ENCODE results near the gene SCAMP1.
A peak's percentile ranks its signal among the peaks of the same experiment; 100 is the strongest.
"Not testable (repeated sequence)": the region's sequence is repeated elsewhere in the genome, so short reads cannot be mapped to it uniquely, and the experiment has no call there.

SCAMP1 gene

DNA sequence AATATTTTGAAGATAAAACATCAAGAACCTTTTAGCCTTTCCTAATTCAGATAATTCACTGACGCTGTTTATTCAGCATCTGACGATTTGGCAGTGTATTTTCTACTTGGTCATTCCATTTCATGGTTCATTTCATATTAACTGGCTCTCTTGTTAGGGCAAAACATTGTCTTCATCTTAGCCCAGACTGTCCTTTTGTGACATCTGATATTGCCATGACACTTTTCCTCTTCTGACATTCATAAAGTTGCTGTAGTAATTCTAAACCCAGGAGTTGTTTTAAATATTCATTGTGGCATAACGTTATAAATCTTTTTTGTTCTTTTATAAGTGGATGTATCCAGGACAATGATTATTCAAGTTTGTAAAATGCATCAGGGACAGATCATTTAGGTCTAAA, 1.8 kb downstream of the SCAMP1 start:
- no peak for DNase-seq

DNA sequence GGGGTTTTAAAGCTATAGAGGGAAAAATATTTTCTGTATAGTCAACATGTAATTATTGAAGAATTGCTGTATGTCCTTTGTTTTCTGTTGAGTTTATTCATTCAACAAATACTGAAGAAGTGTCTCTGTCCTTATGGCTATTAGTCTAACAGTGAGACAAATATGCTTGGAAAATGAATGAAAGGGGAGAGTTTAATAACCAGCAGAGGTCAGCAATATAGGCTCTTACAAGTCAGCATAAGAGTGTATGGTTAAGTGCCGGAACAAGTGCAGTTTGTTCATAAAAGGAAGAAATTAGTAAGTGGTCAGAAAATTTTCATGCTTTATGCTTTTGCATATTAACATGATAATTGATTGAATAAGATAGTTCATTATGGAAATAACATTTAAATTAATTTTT, 3.6 kb downstream of the SCAMP1 start:
- DNase-seq: no peak

DNA sequence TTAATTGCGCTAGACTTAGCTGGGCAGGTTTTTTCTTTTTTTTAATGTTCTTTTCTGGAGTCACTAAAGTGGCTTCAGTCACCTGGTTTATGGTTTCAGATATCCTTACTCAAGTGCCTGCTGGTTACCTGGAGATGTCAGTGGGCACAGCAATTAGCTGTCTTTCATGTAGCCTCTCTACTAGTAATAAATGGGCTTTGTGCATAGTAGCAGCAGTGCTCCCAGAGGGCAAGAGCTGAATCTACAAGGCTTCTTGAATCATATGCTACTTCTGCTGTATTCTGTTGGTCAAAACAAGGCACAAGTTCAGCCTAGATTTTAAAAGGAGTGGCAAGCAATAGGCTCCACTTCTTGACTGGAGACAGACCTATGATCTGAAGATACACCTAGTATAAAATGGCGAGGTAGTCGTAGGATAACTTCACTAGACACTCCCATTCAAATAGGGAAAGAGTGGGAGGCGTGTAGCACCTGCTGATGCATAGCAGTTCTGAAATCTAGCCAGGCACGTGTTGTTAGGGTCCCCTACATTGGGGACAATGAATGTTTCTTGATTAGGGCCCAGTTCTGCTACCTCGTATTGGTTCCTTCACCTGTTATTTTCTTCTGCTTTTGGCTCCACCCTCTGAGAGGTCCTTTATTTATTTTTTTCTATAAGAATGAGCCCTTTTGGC, 7.0 kb downstream of the SCAMP1 start:
- no peak for DNase-seq

DNA sequence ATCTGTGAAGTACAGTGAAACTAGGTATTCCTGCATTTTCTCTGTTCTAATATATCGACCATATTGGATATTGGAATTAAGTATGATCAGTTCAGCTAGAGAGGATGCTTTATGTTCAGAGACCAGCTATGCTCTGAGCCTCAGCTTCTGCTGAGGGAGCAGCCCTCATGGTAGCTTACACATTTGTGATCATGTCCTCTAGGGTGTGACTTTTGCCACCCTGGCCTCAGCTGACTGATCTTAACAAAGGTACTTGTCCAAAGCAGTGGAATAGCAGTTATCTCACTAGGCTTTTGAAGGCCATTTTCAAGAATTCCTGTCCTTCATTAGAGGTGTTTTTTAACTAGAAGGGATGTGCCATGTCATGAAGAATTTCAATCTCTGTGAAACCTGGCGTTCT, 9.3 kb downstream of the SCAMP1 start:
- no peak for DNase-seq

DNA sequence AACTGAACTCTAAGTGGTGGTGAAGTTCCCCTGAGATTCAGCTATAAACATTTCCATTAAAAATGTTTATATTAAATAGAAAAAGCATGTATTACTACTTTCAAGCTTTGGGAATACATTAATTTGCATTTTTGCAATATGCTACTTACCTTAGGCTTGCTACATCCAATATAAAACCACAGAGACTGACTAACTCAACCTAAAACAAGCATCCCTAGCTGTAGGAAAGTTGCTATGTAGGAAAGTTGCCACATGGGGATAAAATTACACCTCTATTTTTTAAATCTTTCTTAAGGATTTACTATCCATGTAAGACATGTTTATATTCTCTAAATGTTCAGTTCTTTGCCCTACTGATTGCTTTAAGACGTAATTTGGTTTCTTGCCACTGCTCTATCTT, 12.8 kb downstream of the SCAMP1 start:
- DNase-seq: no peak

DNA sequence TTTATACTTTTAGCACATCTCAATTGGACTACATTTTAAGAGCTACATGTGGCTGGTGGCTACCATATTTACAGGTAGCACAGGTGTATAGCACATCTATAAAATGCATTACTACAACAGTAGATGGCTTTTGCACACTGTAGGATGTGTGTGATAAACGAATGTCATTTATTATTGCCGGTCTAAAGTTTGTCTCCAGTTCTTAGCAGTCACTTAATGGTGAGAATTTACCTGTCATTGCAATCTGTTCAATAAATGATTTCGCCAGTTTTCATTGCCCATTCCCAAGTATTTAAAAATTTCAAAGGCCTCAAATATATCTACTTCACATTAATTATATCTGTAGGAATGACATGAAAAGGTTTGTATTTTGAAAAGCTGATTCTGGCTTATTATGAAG, 15.9 kb downstream of the SCAMP1 start:
- no peak for DNase-seq

DNA sequence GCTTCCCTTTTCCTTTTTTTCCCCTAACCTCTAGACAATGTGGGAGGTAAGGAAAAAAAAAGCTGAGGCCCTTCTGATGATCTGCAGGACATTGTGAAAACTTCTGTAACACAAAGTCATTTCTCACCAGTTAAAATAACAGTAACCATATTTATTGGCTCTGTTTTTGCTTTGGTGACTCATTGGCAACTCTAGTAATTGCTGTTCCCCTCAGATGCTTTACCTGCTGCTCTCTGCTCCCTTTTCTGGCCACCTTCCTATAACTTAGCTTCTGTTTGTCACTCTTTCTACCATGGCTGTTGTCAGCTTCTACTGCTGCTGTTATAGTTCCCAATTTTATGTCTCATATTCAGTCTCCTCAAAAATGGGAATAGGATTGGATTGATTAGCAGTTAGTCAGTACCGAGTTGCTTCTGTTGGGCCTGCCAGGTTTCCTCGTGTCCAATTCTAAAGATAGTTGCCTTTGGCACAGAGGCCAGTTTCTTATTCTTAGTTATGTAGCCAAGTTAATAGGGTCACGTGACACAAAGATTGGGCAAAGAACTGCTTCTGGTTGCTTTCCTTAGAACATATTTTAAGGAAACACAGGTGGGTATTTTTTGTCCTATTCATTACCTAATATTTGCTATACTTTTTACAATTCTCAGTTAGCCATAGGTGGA, 16.8 kb downstream of the SCAMP1 start:
- peak; percentile 16 for DNase-seq

DNA sequence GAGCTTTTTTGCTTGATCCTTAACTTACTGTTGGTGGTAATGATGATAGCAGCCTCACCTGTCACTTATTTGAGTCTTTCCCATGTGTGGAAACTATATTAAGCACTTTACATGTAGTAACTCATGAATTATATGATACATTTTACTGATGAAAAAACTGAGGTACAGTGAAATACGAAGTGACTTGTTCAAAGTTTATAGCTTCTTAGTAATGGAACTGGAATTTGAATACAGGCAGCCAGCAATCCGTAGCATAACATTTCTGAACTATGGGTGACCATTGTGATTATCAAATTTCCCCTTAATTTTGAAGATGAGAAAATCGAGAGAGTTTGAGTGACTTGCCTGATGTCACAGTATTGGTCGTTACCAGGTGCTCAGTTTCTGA, 17.3 kb downstream of the SCAMP1 start:
- no peak for DNase-seq

DNA sequence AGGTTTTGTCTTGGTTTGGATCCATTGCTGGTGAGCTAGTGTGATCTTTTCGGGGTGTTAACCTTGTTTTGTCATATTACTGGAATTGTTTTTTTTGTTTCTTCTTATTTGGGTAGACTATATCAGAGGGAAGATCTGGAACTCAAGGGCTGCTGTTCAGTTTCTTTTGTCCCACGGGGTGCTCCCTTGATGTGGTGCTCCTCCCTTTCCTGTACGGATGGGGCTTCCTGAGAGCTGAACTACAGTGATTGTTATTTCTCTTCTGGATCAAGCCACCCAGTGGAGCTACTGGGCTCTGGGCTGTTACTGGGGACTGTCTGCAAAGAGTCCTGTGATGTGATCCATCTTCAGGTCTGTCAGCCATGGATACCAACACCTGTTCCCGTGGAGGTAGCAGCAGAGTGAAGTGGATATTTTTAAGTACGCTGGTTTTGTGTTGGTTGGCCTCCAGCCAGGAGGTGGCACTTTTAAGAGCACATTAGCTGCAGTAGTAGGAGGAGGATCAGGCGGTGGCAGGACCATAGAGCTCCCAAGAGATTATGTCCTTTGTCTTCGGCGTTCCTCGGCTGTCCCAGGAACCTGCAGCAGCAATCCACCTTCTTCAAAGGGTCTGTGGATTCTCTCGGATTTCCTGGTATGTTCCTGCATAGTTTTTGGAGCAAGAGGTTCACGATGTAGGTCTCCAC, 27.2 kb downstream of the SCAMP1 start:
- no peak for DNase-seq

DNA sequence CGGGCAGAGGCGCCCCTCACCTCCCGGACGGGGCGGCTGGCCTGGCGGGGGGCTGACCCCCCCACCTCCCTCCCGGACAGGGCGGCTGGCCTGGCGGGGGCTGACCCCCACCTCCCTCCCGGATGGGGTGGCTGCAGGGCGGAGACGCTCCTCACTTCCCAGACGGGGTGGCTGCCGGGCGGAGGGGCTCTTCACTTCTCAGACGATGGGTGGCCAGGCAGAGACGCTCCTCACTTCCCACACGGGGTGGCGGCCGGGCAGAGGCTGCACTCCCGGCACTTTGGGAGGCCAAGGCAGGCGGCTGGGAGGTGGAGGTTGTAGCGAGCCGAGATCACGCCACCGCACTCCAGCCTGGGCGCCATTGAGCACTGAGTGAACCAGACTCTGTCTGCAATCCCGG, 30.9 kb downstream of the SCAMP1 start:
- not testable (repeated sequence) for DNase-seq

DNA sequence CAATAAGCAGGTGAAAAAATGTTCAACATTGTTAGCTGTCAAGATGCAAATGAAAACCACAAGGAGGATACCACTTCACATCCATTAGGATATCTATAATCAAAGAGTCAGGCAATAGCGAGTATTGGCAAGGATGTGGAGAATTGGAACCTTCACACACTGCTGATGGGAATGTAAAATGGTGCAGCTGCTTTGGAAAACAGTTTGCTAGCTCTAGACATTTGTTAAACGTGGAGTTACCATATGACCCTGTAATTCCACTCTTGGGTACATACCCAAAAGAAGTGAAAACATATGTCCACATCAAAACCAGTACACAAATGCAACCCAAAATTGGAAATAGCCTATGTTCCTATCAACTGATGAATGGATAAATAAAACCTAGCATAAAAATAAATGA, 37.4 kb downstream of the SCAMP1 start:
- no peak for DNase-seq

DNA sequence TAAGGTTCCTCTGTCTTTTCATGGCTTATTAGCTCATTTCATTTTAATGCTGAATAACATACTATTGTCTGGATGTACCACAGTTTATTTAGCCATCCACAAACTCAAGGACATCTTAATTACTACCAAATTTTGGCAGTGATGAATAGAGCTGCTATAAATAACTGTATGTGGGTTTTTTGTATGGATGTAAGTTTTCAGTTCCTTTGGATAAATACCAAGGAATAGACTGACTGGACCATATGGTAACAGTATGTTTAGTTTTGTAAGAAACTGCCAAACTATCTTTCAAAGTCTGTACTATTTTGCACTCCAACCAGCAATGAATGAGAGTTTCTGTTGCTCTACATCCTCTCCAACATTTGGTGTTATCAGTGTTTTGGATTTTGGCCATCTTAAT, 38.7 kb downstream of the SCAMP1 start:
- DNase-seq: peak; percentile 74

DNA sequence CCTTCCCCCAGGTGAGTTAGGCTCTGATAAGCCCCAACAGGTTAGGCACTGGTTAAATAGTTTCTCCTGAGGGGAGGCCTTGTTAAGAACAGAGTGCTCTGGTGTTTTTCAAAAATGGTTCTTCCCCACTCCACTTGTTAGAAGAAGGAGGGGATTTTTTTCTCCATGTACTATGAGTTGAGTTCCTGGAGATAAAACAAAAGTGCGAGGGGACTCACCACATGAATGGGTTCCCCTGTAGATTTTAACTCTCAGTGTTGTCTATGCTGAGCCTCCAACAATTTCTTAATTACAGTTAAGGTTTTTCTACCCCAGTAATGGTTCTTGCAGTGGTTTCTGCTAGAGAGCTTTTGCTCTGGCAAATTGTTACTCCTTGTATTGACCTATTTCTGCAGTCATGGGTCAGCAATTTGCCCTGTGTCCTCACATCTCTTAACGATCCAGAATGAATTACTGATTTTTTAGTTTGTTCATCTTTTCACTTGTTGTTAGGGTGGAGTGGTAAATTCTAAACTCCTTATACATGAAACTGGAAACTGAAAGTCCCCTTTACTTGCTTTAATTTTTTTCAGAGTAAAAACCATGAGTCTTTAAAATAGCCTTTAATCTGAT, 44.4 kb downstream of the SCAMP1 start:
- DNase-seq: no peak

DNA sequence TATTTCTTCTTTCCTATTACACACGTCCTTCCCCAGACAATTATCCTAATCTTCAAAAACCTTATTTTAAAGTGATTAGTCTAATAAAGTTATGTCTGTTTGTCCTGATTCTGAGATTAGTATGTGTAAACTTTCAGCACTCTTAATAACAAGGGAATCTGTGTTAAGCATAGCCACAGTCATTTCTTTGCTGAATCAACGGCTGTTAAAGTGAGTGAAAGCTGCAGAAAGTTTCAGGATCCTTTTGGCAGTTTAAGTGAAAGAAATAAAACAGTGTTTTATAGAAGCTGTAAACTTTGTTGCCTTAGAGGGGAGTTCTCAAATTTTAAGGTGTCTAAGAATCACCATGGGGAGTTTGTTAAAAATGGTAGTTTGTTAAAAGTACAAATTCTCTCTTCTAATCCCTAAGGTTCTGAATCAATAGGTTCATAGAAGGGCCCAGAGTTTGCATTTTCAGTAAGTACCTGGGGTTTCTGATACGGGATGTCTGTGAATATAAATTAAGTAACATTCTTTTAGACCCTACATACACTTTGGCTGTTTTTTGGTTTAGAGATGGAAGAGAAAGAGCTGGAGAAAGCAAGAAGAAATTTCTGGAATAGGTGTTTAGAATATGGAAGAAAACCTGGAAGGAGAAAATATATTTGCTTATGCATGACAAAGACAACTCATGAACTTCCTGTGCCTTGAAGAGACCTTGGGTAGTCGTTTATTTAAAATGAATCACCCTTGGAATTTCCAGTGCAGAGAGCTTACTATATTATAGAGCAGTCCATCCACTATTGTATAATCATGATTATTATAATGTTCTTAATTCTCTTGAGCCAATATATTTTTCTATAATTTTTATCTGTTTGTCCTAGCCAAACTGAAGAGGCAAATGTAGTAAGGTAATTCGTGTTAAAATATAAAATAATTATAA, 45.7 kb downstream of the SCAMP1 start:
- peak; percentile 63 for DNase-seq

DNA sequence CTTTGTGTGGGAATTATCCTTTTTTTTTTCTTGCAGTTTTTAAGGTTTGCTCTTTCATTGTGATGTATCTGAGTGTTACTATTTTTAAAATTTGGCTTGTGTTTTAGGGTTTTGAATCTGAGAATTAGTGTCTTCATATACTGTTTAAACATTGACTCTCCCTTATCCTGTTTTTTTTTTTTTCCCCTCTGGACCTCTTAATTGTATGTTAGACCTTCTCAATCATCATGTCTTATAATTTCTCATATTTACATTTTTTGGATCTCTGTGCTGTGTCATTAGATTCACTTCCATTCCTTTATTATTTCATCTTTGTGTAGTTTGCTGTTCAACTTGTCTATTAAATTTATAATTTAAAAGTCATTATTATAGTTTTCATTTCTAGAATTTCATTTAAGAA, 47.0 kb downstream of the SCAMP1 start:
- DNase-seq: no peak

DNA sequence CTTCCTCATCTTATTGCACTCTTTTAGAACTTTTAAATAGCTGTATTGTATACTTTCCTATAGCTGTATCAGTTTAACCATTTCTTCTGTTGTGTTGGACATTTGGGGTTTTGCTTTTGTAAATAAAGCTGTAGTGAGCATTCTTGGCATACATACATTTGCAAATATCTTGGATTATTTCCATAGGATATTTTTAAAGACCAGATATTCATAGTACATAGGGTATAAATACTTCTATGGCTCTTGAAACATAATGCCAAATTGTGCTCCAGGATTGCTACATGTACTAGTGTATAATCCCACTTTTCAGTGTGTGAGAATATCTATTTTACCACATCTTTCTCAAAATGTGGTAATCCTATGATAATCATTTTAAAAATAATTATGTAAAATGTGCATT, 51.2 kb downstream of the SCAMP1 start:
- DNase-seq: peak; percentile 10

DNA sequence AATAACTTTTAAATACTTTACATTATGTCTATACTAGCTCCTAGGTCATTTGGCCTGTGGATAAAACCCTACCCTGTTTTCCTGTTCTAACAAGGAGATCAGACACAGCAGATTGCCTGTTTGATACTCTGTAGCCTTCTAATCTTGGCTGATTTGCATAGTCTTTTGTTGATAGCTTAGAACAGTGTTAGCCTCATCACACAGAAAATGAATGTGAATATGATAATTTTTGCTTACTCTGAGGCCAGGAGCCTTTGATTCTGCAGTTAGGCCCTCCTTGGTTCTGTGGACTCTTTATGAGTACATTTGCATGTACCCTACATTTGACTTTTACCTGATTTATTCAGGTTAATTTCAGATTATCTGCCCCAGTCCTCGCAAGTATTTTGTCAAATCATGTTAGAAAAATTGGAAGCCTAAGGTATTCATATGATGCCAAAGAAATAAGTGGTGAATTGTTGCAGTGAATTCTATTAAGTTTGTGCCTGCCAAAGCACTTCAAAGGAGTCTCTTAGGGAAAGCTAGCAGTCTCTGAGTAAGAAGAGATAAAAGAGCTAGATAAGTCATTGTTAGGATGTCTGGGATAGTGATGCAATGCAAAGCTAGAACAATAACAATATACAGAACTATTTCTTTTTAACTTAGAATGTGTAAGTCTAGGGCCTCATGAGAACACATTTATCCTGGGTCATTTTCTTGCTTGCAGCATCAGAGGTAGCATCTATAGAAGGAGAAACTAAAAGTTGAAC, 56.4 kb downstream of the SCAMP1 start:
- peak; percentile 10 for DNase-seq

DNA sequence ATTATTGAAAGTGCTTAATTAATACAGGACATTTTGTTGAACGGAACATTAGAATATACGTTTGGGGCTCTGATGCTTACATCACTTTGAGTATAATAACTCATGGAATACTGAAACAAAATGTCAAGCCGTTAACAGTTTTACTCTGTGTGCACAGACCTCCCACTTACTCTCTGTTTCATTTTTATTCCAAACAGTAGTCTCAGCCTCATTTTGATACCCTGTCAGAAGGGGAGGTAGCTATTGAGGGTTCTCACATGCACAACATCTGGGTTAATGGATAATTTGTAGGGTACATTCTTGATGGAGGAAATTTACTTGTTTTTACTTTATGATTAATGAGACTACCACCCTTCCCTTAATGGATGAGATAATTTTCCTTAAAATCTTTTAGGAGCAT, 59.0 kb downstream of the SCAMP1 start:
- DNase-seq: no peak

DNA sequence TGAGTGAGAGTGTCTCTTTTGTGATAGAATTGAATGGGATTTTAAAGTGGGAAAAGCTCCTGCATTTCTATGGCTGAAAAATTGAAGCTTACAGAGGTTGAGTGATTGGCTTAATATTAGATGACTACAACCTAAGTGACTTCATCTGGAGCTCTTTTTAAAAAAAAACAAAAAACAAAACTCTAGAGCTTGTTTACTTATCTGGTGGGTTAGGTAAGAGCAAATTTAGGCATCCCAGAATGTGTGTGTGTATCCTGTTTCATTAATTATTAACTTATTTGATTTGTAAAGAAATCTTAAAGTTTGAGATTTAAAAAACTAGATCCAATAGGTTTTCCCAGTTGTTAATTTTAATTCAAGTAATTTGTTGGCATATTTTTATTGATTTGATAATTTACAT, 60.1 kb downstream of the SCAMP1 start:
- no peak for DNase-seq

DNA sequence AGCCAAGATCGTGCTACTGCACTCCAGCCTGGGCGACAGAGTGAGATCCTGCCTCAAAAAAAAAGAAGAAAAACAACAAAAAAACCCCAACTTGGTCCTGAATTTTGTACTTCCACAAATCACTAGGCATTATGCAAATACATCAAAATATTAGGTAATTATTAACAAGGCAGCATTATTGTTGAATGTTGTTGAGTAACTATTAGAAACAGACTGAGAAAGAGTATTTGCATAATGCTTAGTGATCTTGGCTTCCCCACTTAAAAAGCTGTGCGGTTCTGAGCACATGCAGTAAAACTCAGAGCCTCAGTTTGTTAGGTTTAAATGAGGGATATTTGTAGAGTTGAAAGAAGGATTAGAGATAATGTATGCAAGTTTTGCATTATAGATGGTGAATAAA, 64.2 kb downstream of the SCAMP1 start:
- no peak for DNase-seq

DNA sequence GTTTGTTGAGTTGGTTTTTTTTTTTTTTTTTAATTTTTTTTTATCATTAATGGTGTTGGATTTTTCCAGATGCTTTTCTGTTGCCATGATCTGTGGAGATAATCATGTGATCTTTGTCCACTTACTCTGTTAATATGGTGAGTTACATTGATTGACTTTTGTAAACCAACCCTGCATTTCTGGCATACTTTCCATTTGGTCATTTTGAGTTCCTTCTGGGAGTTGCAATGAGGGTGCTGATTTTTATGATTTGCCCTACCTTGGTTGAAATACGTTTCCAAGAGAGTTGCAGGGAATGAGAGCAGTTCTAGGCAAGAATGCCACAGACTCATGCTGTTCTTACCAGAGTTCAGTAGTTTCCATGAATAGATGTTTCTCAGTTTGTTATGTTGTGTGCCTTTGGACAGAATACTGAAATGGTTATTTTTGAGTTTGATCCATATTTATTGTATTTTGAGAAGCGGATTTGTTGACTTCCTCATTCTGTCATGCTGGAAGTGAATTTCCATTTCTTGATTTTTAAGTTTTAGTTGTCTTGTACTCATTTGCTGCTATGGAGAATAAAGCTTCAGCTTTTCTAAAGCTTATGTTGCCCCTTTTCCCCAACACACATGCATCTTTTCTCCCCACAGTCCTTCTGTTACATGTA, 69.0 kb downstream of the SCAMP1 start:
- DNase-seq: no peak

DNA sequence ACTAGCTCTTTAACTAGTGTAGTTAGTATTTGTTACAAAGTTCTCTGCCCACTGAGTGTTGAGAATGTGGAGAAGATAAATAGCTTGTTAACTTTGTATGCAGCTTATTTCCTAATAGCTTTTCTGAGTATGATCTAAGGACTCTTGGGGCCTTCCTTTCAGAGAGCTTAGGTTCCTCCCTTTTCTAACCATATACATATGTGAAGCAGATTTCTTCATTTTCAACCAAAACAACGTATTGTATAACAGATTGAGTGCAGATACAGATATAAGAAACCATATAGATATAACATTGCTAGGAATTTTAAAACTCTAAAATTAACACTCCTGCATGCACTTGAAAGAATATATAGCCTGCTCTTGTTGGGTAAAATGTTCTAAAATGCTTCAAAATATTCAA, 70.4 kb downstream of the SCAMP1 start:
- DNase-seq: no peak
